Osteoblast (primary cell): ENCODE data around the gene NAIF1. TPM values are rescaled to one million over a fixed set of nuclear protein-coding genes. Genes with fewer than 3 reads are reported as not detected.
A peak's percentile ranks its signal among the peaks of the same experiment; 100 is the strongest.
"Not testable (repeated sequence)": the region's sequence is repeated elsewhere in the genome, so short reads cannot be mapped to it uniquely, and the experiment has no call there.

Experiments used
- DNase-seq: peaks from one replicate; pipeline ENCODE4 v3.0.0; 2011; ENCODE audit warnings: low spot score, mixed read lengths; ENCODE audit not compliant: insufficient read length; ENCODE audit errors: missing footprints
- H2AFZ ChIP-seq: 2 replicates; pipeline ENCODE4 v1.6.0; 2011; ENCODE audit warnings: mild to moderate bottlenecking, low read length
- H3K27ac ChIP-seq: 2 replicates; pipeline ENCODE4 v1.5.1; 2011; ENCODE audit warnings: mild to moderate bottlenecking, low read depth, low read length, moderate library complexity
- H3K27me3 ChIP-seq: 2 replicates; pipeline ENCODE4 v1.6.0; 2012; ENCODE audit warnings: mild to moderate bottlenecking, control low read depth, inconsistent platforms, low read length, moderate library complexity; ENCODE audit not compliant: insufficient read depth
- H3K36me3 ChIP-seq: 2 replicates; pipeline ENCODE4 v1.5.1; 2011; ENCODE audit warnings: mild to moderate bottlenecking, low read length, control low read depth, moderate library complexity; ENCODE audit not compliant: insufficient read depth
- H3K4me1 ChIP-seq: 2 replicates; pipeline ENCODE4 v1.5.1; 2011; ENCODE audit warnings: mild to moderate bottlenecking, low read length, control low read depth, moderate library complexity; ENCODE audit not compliant: insufficient read depth
- H3K4me2 ChIP-seq: 2 replicates; pipeline ENCODE4 v1.6.0; 2011; ENCODE audit warnings: mild to moderate bottlenecking, low read length; ENCODE audit not compliant: insufficient read depth
- H3K4me3 ChIP-seq: fragments of 200-600 bp; sonication (generic); 3 replicates; pipeline ENCODE4 v1.5.1; 2012; ENCODE audit warnings: mild to moderate bottlenecking, low read length, inconsistent platforms; ENCODE audit not compliant: insufficient read depth
- H3K79me2 ChIP-seq: 2 replicates; pipeline ENCODE4 v1.6.0; 2012; ENCODE audit warnings: mild to moderate bottlenecking, low read length, control low read depth, inconsistent platforms; ENCODE audit not compliant: insufficient read depth
- H3K9me3 ChIP-seq: 2 replicates; pipeline ENCODE4 v1.5.1; 2011; ENCODE audit warnings: low read depth, low read length, control low read depth
- H4K20me1 ChIP-seq: 2 replicates; pipeline ENCODE4 v1.6.0; 2012; ENCODE audit warnings: mild to moderate bottlenecking, low read length, control low read depth; ENCODE audit not compliant: insufficient read depth
- CTCF ChIP-seq: IDR thresholded peaks from 2 replicates; pipeline ENCODE4 v1.5.1; 2011; ENCODE audit warnings: mild to moderate bottlenecking, low read depth, low read length, moderate library complexity; ENCODE audit errors: extremely low read depth
- total RNA-seq: library from RNA; depleted of rRNA; stranded (reverse); fragments of >200 nt; gene quantifications from 2 replicates; pipeline ENCODE4 v1.2.3, GENCODE V29; 2012

NAIF1 gene
- total RNA-seq, 1 donor, result 10.1 TPM

GRCh38 chr9:128043467-128043868, 23.7 kb downstream of the NAIF1 start:
- Histone ChIP-seq H3K27ac (no peak overlapping the region), H3K4me1 (no peaks in the 10 kb centered on the region), H4K20me1 (no peaks in the 10 kb centered on the region), H2AFZ (peak overlapping the region; percentile 41), H3K4me3 (no peak overlapping the region), H3K27me3 (no peaks in the 10 kb centered on the region), H3K4me2 (no peak overlapping the region), H3K79me2 (no peaks in the 10 kb centered on the region), H3K9me3 (no peaks in the 10 kb centered on the region), H3K36me3 (no peaks in the 10 kb centered on the region)
- no peak for TF ChIP-seq CTCF
- DNase-seq, result no peak

- no peak overlapping the region for H3K27ac ChIP-seq
- H3K4me2 ChIP-seq, result no peak overlapping the region
- H3K4me1 ChIP-seq, result no peaks in the 10 kb centered on the region
- no peak overlapping the region for H2AFZ ChIP-seq
- no peaks in the 10 kb centered on the region for H3K36me3 ChIP-seq
- no peaks in the 10 kb centered on the region for H3K27me3 ChIP-seq
- TF ChIP-seq CTCF, result no peak
- H3K9me3 ChIP-seq, result no peaks in the 10 kb centered on the region
- DNase-seq, result no peak
- H4K20me1 ChIP-seq, result no peaks in the 10 kb centered on the region
- no peaks in the 10 kb centered on the region for H3K79me2 ChIP-seq
- H3K4me3 ChIP-seq, result no peak overlapping the region
Measured at GRCh38 chr9:128042043-128042442, 25.1 kb downstream of the NAIF1 start.

- not testable (repeated sequence) for H3K27me3 ChIP-seq, H2AFZ ChIP-seq, H4K20me1 ChIP-seq, H3K4me2 ChIP-seq, H3K79me2 ChIP-seq, H3K9me3 ChIP-seq, H3K4me3 ChIP-seq, H3K4me1 ChIP-seq, H3K27ac ChIP-seq, H3K36me3 ChIP-seq
- peak; percentile 14 for DNase-seq
Measured at GRCh38 chr9:128040783-128041182, 26.3 kb downstream of the NAIF1 start.

GRCh38 chr9:128036522-128036921, 30.6 kb downstream of the NAIF1 start:
- H2AFZ ChIP-seq, H3K4me1 ChIP-seq, H3K9me3 ChIP-seq, H3K36me3 ChIP-seq, DNase-seq, H3K27ac ChIP-seq, H4K20me1 ChIP-seq, H3K27me3 ChIP-seq, H3K4me2 ChIP-seq, H3K4me3 ChIP-seq, H3K79me2 ChIP-seq: not testable (repeated sequence)

GRCh38 chr9:128034821-128035652, 32.1 kb downstream of the NAIF1 start:
- peak; percentile 94 for DNase-seq
- Histone ChIP-seq H2AFZ (peak overlapping the region; percentile 91), H3K27me3 (no peaks in the 10 kb centered on the region)

More at GRCh38 chr9:128034821-128035652, 32.1 kb downstream of the NAIF1 start:
- peak; percentile 85 for TF ChIP-seq CTCF
- Histone ChIP-seq H3K4me3 (no peak overlapping the region), H3K36me3 (no peaks in the 10 kb centered on the region), H3K79me2 (no peaks in the 10 kb centered on the region), H3K4me1 (no peaks in the 10 kb centered on the region), H3K9me3 (no peaks in the 10 kb centered on the region), H3K4me2 (no peak overlapping the region), H3K27ac (no peak overlapping the region), H4K20me1 (no peaks in the 10 kb centered on the region)
